Right renal cortex interstitium (tissue), 3 donors: ENCODE data around the gene SCLY. TPM values are rescaled to one million over a fixed set of nuclear protein-coding genes. Genes with fewer than 3 reads are reported as not detected.
"Not testable (repeated sequence)": the region's sequence is repeated elsewhere in the genome, so short reads cannot be mapped to it uniquely, and the experiment has no call there.

Experiments used
- DNase-seq, 3 donors: peaks; one replicate each; pipeline ENCODE4 v3.0.0-alpha.2; 2013; ENCODE audit warnings: low read depth in 3 of 3, low spot score in 2 of 3
- polyA plus RNA-seq, 3 donors: library from polyadenylated mRNA; unstranded; fragments of 120-200 nt; gene quantifications; one replicate each; pipeline ENCODE4 v1.2.1, GENCODE V29; 2013; ENCODE audit not compliant: insufficient read length in 3 of 3

The SCLY gene
- polyA plus RNA-seq: 10 to 100 TPM; 21.1 to 30.3 (median 27.2) TPM

- peak; percentile 84 to 95 (median 93) for DNase-seq
Measured at GRCh38 chr2:238060542-238061314, at the start of gene SCLY. Gene SCLY, plus strand, starts transcription at chr2:238061001. Its CDS starts 54 bp downstream, at chr2:238061055.

- no peak for DNase-seq
Measured at GRCh38 chr2:238013806-238014205, 47.0 kb upstream of the SCLY start.

GRCh38 chr2:238015705-238016104 is 45.1 kb upstream of the SCLY start:
- no peak for DNase-seq

- DNase-seq: no peak
Measured at GRCh38 chr2:238016526-238016925, 44.3 kb upstream of the SCLY start.

GRCh38 chr2:238019962-238020361 is 40.8 kb upstream of the SCLY start:
- DNase-seq: no peak

GRCh38 chr2:238020816-238021215 is 40.0 kb upstream of the SCLY start:
- DNase-seq: no peak

- DNase-seq: no peak
Measured at GRCh38 chr2:238021327-238021726, 39.5 kb upstream of the SCLY start.

- no peak for DNase-seq
Measured at GRCh38 chr2:238022594-238023157, 38.1 kb upstream of the SCLY start.

GRCh38 chr2:238023608-238024007 is 37.2 kb upstream of the SCLY start:
- no peak for DNase-seq

- DNase-seq: no peak
Measured at GRCh38 chr2:238024986-238025385, 35.8 kb upstream of the SCLY start.

- no peak for DNase-seq
Measured at GRCh38 chr2:238025741-238026360, 35.0 kb upstream of the SCLY start.

GRCh38 chr2:238027058-238027457 is 33.7 kb upstream of the SCLY start:
- DNase-seq: no peak

GRCh38 chr2:238027591-238028415 is 33.0 kb upstream of the SCLY start:
- no peak for DNase-seq

GRCh38 chr2:238029853-238030252 is 30.9 kb upstream of the SCLY start:
- no peak for DNase-seq

- DNase-seq: no peak
Measured at GRCh38 chr2:238030422-238031155, 30.2 kb upstream of the SCLY start.

- DNase-seq: no peak
Measured at GRCh38 chr2:238031751-238032150, 29.1 kb upstream of the SCLY start.

GRCh38 chr2:238032755-238033337 is 28.0 kb upstream of the SCLY start:
- no peak for DNase-seq

GRCh38 chr2:238033991-238034390 is 26.8 kb upstream of the SCLY start:
- DNase-seq: not testable (repeated sequence)

GRCh38 chr2:238038203-238038602 is 22.6 kb upstream of the SCLY start:
- no peak for DNase-seq

GRCh38 chr2:238039151-238039550 is 21.6 kb upstream of the SCLY start:
- DNase-seq: no peak
